ENCODE results near the gene TCF4. TPM values are rescaled to one million over a fixed set of nuclear protein-coding genes. Genes with fewer than 3 reads are reported as not detected.

TCF4 gene
- total RNA-seq, 1 experiment from 2014 or later = 2.3 TPM

DNA sequence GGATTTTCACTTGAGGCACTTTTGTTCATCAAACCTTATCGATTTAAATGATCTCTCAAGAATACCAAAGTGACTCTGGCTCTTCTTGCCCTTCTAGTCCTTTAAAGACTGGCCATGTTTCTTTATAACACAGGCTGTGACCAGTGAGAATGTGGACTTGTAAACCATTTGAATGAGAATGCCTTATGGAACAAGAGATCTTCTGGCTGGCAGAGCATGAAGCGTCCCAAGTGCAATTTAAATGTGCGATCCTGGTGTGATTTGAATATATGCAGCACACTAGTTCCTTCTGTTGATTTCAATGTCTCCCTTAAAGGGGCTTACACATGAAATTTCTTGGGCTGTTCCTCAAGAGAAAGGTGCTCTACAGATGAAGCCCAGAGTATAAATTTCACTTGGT is 366.4 kb downstream of the TCF4 start:
- Histone ChIP-seq H3K9me3 (ENCODE audit: control insufficient read depth, insufficient read depth, low read depth, low read length) (no peaks in the 10 kb centered on the region), H3K4me3 (ENCODE audit: low read depth in 2 of 2, low read length in 2 of 2) (no peak overlapping the region), H3K36me3 (ENCODE audit: control insufficient read depth, insufficient read depth, low read length) (no peaks in the 10 kb centered on the region), H3K4me1 (ENCODE audit: control insufficient read depth, insufficient read depth, low read length) (no peaks in the 10 kb centered on the region), H3K27me3 (ENCODE audit: control insufficient read depth, insufficient read depth, low read length) (no peaks in the 10 kb centered on the region), H3K27ac (ENCODE audit: low read length) (no peak overlapping the region)
- intact Hi-C loops (cut with micrococcal nuclease; ENCODE audit: unreplicated experiment) (no loop called here), in situ Hi-C loops (cut with HindIII; ENCODE audit: low pct_unique_long_range_greater_than_20kb, low sequenced_read_pairs) (no loop called here)
- POLR2A ChIA-PET = no interaction called here
- ATAC-seq (no peak), DNase-seq (ENCODE audit: low read depth, low spot score) (no peak)
- CTCF ChIA-PET = no interaction called here
- TF ChIP-seq, protein P1, sequence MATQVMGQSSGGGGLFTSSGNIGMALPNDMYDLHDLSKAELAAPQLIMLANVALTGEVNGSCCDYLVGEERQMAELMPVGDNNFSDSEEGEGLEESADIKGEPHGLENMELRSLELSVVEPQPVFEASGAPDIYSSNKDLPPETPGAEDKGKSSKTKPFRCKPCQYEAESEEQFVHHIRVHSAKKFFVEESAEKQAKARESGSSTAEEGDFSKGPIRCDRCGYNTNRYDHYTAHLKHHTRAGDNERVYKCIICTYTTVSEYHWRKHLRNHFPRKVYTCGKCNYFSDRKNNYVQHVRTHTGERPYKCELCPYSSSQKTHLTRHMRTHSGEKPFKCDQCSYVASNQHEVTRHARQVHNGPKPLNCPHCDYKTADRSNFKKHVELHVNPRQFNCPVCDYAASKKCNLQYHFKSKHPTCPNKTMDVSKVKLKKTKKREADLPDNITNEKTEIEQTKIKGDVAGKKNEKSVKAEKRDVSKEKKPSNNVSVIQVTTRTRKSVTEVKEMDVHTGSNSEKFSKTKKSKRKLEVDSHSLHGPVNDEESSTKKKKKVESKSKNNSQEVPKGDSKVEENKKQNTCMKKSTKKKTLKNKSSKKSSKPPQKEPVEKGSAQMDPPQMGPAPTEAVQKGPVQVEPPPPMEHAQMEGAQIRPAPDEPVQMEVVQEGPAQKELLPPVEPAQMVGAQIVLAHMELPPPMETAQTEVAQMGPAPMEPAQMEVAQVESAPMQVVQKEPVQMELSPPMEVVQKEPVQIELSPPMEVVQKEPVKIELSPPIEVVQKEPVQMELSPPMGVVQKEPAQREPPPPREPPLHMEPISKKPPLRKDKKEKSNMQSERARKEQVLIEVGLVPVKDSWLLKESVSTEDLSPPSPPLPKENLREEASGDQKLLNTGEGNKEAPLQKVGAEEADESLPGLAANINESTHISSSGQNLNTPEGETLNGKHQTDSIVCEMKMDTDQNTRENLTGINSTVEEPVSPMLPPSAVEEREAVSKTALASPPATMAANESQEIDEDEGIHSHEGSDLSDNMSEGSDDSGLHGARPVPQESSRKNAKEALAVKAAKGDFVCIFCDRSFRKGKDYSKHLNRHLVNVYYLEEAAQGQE (IDR thresholded peaks at IDR 0.05; ENCODE audit: insufficient read depth in 1 of 2, low read depth in 2 of 2, low read length in 1 of 2) = no peak
- TF ChIP-seq, protein P2, sequence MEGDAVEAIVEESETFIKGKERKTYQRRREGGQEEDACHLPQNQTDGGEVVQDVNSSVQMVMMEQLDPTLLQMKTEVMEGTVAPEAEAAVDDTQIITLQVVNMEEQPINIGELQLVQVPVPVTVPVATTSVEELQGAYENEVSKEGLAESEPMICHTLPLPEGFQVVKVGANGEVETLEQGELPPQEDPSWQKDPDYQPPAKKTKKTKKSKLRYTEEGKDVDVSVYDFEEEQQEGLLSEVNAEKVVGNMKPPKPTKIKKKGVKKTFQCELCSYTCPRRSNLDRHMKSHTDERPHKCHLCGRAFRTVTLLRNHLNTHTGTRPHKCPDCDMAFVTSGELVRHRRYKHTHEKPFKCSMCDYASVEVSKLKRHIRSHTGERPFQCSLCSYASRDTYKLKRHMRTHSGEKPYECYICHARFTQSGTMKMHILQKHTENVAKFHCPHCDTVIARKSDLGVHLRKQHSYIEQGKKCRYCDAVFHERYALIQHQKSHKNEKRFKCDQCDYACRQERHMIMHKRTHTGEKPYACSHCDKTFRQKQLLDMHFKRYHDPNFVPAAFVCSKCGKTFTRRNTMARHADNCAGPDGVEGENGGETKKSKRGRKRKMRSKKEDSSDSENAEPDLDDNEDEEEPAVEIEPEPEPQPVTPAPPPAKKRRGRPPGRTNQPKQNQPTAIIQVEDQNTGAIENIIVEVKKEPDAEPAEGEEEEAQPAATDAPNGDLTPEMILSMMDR (IDR thresholded peaks at IDR 0.05) = no peak
- TF ChIP-seq SIN3A (IDR thresholded peaks at IDR 0.05; ENCODE audit: borderline replicate concordance, insufficient read depth, low read depth, low read length) (no peak), POLR2AphosphoS5 (IDR thresholded peaks at IDR 0.05; ENCODE audit: low read depth, low read length) (no peak), TCF7L2 (IDR thresholded peaks at IDR 0.05; ENCODE audit: low read depth, low read length) (no peak)
- no TSS peak for BruUV-seq (replicated peaks)

DNA sequence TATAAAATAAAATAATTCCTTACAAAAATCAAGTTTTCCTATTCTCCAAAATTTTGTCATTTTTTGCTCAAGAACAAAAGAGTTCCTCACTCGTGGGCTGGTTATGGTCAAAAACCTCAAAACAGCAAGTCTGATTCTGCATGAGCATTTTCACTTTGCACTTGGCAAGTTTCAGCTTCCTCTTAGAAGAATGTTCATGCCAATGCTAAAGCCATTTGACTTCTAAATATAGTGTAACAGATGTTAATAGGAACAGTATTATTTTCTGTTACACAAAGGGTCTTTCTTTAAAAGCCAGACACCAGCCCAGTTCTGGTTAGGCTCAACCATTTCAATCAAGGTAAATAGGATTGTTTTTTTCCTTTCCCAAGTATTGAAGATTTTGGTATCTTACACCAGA is 367.5 kb downstream of the TCF4 start:
- in situ Hi-C loops (cut with HindIII; ENCODE audit: low pct_unique_long_range_greater_than_20kb, low sequenced_read_pairs) = no loop called here

More for the DNA sequence above, 367.5 kb downstream of the TCF4 start:
- H3K27ac ChIP-seq (ENCODE audit: low read length) = no peak overlapping the region
- H3K4me1 ChIP-seq (ENCODE audit: control insufficient read depth, insufficient read depth, low read length) = no peaks in the 10 kb centered on the region
- no peaks in the 10 kb centered on the region for H3K36me3 ChIP-seq (ENCODE audit: control insufficient read depth, insufficient read depth, low read length)
- H3K27me3 ChIP-seq (ENCODE audit: control insufficient read depth, insufficient read depth, low read length) = no peaks in the 10 kb centered on the region
- no peak for TF ChIP-seq TCF7L2 (IDR thresholded peaks at IDR 0.05; ENCODE audit: low read depth, low read length)
- TF ChIP-seq, protein P2 (IDR thresholded peaks at IDR 0.05) = no peak
- TF ChIP-seq POLR2AphosphoS5 (IDR thresholded peaks at IDR 0.05; ENCODE audit: low read depth, low read length) = no peak
- TF ChIP-seq, protein P1 (IDR thresholded peaks at IDR 0.05; ENCODE audit: insufficient read depth in 1 of 2, low read depth in 2 of 2, low read length in 1 of 2) = no peak
- TF ChIP-seq SIN3A (IDR thresholded peaks at IDR 0.05; ENCODE audit: borderline replicate concordance, insufficient read depth, low read depth, low read length) = no peak
- ChIA-PET CTCF (no interaction called here), POLR2A (no interaction called here)
- BruUV-seq (replicated peaks) = no TSS peak
- H3K4me3 ChIP-seq (ENCODE audit: low read depth in 2 of 2, low read length in 2 of 2) = no peak overlapping the region
- no peaks in the 10 kb centered on the region for H3K9me3 ChIP-seq (ENCODE audit: control insufficient read depth, insufficient read depth, low read depth, low read length)
- ATAC-seq (no peak), DNase-seq (ENCODE audit: low read depth, low spot score) (no peak)
- intact Hi-C loops (cut with micrococcal nuclease; ENCODE audit: unreplicated experiment) = no loop called here

Data from Panc1 (cell line).